ENCODE data around the gene MYH9. TPM values are rescaled to one million over a fixed set of nuclear protein-coding genes. Genes with fewer than 3 reads are reported as not detected.

Gene MYH9
- total and polyA plus RNA-seq, 2 donors (not counting 1 experiment from before 2014, with no cell fraction given): 108 to 554 TPM

- H3K79me2 ChIP-seq (ENCODE audit: control insufficient read depth, insufficient read depth, low read length): no peaks in the 10 kb centered on the region
- no peak overlapping the region for H3K27ac Mint-ChIP-seq
- no peak for ATAC-seq (ENCODE audit: low read depth)
- no peaks in the 10 kb centered on the region for H3K27me3 Mint-ChIP-seq
- DNase-seq: no peak
- no peaks in the 10 kb centered on the region for H3K9me3 ChIP-seq (ENCODE audit: control extremely low read depth in 1 of 3, control insufficient read depth in 2 of 3, insufficient read depth in 1 of 3, low read length in 2 of 3)
- no peak overlapping the region for H3K27ac ChIP-seq (ENCODE audit: low read length in 2 of 2)
- ChIA-PET CTCF (interaction anchor here (0.6 to 3.5 kb wide), 5 partner anchors 14 to 205 kb away, joined by 3 to 24 read pairs (median 6); no protein-coding TSS in a partner anchor), POLR2A (interaction anchor here (0.6 kb wide), 1 partner anchor 171 kb away, joined by 3 read pairs; no protein-coding TSS in a partner anchor)
- no peaks in the 10 kb centered on the region for H3K9me3 Mint-ChIP-seq (ENCODE audit: insufficient read depth)
- H3K27me3 ChIP-seq (replicated peaks in 1 of 4; ENCODE audit: control extremely low read depth in 1 of 4, control insufficient read depth in 3 of 4, insufficient read depth in 4 of 4, low read length in 3 of 4): no peaks in the 10 kb centered on the region
- H3K4me1 Mint-ChIP-seq: no peaks in the 10 kb centered on the region
- H3K4me3 Mint-ChIP-seq: no peak overlapping the region
- H3K9ac ChIP-seq (ENCODE audit: low read length): no peak overlapping the region
- no peak overlapping the region for H3K4me3 ChIP-seq (ENCODE audit: control extremely low read depth in 1 of 5, extremely low read depth in 1 of 5, insufficient read depth in 1 of 5, low read depth in 2 of 5, low read length in 4 of 5)
- 97% methylated on average over 12 of the region's 12 CpGs for WGBS (ENCODE audit: insufficient coverage)
- H2AFZ ChIP-seq (ENCODE audit: insufficient read depth, low read depth, low read length, poor library complexity, severe bottlenecking): no peak overlapping the region
- TF ChIP-seq EZH2 (IDR thresholded peaks at IDR 0.05; ENCODE audit: borderline replicate concordance, insufficient read depth, low read depth, low read length, poor library complexity, severe bottlenecking) (no peak), CTCF (IDR thresholded peaks at IDR 0.05) (no peak)
- peaks cover 8 to 90% of the 10 kb centered on the region in 2 experiments for H3K36me3 ChIP-seq (replicated peaks in 1 of 2; ENCODE audit: control extremely low read depth in 1 of 2, control insufficient read depth in 1 of 2, extremely low read depth in 1 of 2, insufficient read depth in 2 of 2, low read length in 1 of 2)
- no peaks in the 10 kb centered on the region for H3K4me1 ChIP-seq (ENCODE audit: control insufficient read depth in 2 of 2, insufficient read depth in 2 of 2, low read length in 2 of 2)
- no peak overlapping the region for H3K4me2 ChIP-seq (replicated peaks; ENCODE audit: low read depth, low read length, poor library complexity, severe bottlenecking)
- peaks cover 71% of the 10 kb centered on the region for H4K20me1 ChIP-seq (ENCODE audit: control insufficient read depth, insufficient read depth, low read length, poor library complexity, severe bottlenecking)
- intact Hi-C loops (cut with micrococcal nuclease): no loop called here
Measured at GRCh38 chr22:36285017-36285416, 102.8 kb downstream of the MYH9 start.

GRCh38 chr22:36284171-36284571 is 103.6 kb downstream of the MYH9 start:
- no peak overlapping the region for H3K9ac ChIP-seq (ENCODE audit: low read length)
- H3K9me3 Mint-ChIP-seq (ENCODE audit: insufficient read depth): no peaks in the 10 kb centered on the region
- H3K27ac Mint-ChIP-seq: peak overlapping the region; percentile 70
- ChIA-PET POLR2A (no interaction called here), CTCF (interaction anchor here (0.7 to 3.5 kb wide), 3 partner anchors 10 to 202 kb away, joined by 3 to 24 read pairs (median 6); no protein-coding TSS in a partner anchor)
- H2AFZ ChIP-seq (ENCODE audit: insufficient read depth, low read depth, low read length, poor library complexity, severe bottlenecking): no peak overlapping the region
- no peak overlapping the region for H3K4me3 Mint-ChIP-seq
- H3K27me3 ChIP-seq (replicated peaks in 1 of 4; ENCODE audit: control extremely low read depth in 1 of 4, control insufficient read depth in 3 of 4, insufficient read depth in 4 of 4, low read length in 3 of 4): no peaks in the 10 kb centered on the region
- peaks cover 63% of the 10 kb centered on the region for H4K20me1 ChIP-seq (ENCODE audit: control insufficient read depth, insufficient read depth, low read length, poor library complexity, severe bottlenecking)
- no peak overlapping the region for H3K4me3 ChIP-seq (ENCODE audit: control extremely low read depth in 1 of 5, extremely low read depth in 1 of 5, insufficient read depth in 1 of 5, low read depth in 2 of 5, low read length in 4 of 5)
- no peak for ATAC-seq (ENCODE audit: low read depth)
- peaks cover 9 to 83% of the 10 kb centered on the region in 2 experiments for H3K36me3 ChIP-seq (replicated peaks in 1 of 2; ENCODE audit: control extremely low read depth in 1 of 2, control insufficient read depth in 1 of 2, extremely low read depth in 1 of 2, insufficient read depth in 2 of 2, low read length in 1 of 2)
- 95% methylated on average over 24 of the region's 24 CpGs for WGBS (ENCODE audit: insufficient coverage)
- H3K79me2 ChIP-seq (ENCODE audit: control insufficient read depth, insufficient read depth, low read length): no peaks in the 10 kb centered on the region
- intact Hi-C loops (cut with micrococcal nuclease): no loop called here
- H3K27ac ChIP-seq (ENCODE audit: low read length in 2 of 2): no peak overlapping the region
- TF ChIP-seq EZH2 (IDR thresholded peaks at IDR 0.05; ENCODE audit: borderline replicate concordance, insufficient read depth, low read depth, low read length, poor library complexity, severe bottlenecking) (no peak), CTCF (IDR thresholded peaks at IDR 0.05) (no peak)
- H3K27me3 Mint-ChIP-seq: no peaks in the 10 kb centered on the region
- DNase-seq: peak; percentile 20
- H3K9me3 ChIP-seq (ENCODE audit: control extremely low read depth in 1 of 3, control insufficient read depth in 2 of 3, insufficient read depth in 1 of 3, low read length in 2 of 3): no peaks in the 10 kb centered on the region
- H3K4me1 Mint-ChIP-seq: no peaks in the 10 kb centered on the region
- no peaks in the 10 kb centered on the region for H3K4me1 ChIP-seq (ENCODE audit: control insufficient read depth in 2 of 2, insufficient read depth in 2 of 2, low read length in 2 of 2)
- H3K4me2 ChIP-seq (replicated peaks; ENCODE audit: low read depth, low read length, poor library complexity, severe bottlenecking): no peak overlapping the region
